ENCODE results near the gene ZBED3. TPM values are rescaled to one million over a fixed set of nuclear protein-coding genes. Genes with fewer than 3 reads are reported as not detected.

ZBED3 gene
- polyA plus RNA-seq, 3 donors, result 31.6 to 36.5 (median 35.2) TPM

DNA sequence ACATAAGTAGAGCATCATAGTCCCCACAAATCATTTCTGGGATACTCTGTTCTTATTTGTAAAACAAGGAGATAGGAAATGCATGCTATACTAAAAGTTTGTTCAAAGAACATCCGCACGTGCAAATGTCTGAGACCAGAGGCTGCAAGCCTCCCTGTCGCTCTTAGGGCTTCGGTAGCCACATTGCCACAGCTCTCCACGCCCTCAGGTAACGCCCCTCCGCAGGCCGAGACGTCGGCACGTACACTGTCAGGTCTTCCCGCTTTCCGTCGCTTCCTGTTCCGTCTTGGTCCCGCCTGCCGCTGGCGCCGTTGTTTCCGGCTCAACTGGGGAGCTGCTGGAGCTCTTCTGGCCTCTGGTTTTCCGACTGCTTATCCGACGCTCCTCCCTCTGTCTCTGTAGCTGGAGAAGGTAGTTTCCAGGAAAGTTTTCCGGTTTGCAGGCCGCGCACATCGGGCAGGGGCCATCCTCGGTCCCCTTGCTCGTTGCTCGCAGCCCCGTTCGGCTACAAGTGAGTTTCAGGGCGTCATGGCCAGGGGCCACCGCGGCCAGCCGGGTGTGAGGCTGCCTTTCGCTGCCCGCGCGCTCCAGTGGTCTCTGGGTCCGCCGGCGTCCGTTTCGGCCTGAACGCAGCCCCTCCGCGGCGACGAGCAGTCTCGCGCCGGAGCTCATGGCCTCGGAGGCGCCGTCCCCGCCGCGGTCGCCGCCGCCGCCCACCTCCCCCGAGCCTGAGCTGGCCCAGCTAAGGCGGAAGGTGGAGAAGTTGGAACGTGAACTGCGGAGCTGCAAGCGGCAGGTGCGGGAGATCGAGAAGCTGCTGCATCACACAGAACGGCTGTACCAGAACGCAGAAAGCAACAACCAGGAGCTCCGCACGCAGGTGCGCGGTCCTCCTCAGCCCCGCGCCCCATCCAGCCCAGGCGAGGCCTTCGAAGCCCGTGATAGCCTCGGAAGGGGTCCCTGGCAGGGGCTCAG is 56.7 kb downstream of the ZBED3 start, which contains the start of gene AGGF1:
TSS of gene AGGF1 (plus strand) at position 308 of the 975 bp plus-strand sequence. CDS start at position 671, 363 bp downstream.
- peak; percentile 78 to 94 (median 87) for DNase-seq (ENCODE audit: extremely low read depth in 1 of 11, low read depth in 9 of 11, low spot score in 4 of 11)

DNA sequence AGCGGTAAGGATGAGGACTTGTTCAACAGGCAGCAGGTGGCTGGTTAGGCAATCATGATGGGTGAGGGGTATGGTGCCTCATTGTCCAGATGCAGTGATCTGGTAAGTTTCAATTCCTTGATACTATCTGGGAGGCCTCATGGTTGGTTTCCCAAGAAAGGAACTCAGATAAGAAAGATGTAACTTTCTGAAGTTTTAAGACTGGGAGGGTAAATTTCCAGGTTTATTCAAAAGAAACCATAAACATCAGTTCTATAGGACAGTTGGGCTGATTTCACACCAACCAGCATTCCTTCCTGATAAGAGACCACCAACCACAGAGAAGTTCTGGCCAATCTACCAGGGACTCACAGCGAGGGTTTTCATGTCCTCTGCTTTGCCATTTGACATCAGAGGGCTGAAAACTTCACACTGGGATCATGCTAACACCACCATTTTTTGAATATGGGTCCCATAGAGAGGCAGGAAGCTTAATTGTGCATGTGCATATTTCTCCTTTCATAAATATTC is 57.7 kb downstream of the ZBED3 start:
- no peak for DNase-seq (ENCODE audit: extremely low read depth in 1 of 11, low read depth in 9 of 11, low spot score in 4 of 11)

DNA sequence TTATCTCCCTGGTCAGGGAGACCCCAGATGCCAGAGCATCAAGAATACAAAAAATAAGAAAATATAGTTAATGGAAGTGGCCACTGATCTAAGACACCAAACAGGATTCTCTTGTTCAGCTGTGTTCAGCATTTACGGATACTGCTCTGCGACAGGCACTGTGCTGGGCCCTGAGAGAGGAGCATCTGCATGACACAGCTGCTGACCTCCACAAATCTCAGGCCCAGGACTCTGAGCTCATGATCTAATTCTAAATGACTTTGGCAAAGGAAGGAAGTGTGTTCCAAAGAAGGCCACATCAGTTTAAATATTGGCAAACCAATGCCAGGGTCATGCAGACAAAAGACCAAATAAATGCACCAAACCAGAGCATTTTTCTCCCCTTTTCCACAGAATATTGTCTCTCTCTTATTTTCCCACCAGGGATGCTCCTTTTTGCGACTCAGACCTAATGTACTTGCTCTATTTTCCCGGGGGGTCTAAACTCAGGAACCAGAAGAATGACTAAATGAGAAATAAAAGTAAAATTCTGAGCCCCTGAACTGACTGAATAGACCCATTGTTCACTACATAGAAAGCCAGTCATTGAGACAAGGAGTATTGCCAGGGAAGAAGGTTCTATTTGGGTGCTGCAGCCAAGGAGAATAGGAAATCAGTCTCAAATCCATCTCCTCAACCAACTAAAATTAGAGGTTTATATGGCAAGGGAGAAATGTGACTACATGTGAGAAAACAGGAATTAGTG is 58.3 kb downstream of the ZBED3 start:
- DNase-seq (ENCODE audit: extremely low read depth in 1 of 11, low read depth in 9 of 11, low spot score in 4 of 11), result no peak

DNA sequence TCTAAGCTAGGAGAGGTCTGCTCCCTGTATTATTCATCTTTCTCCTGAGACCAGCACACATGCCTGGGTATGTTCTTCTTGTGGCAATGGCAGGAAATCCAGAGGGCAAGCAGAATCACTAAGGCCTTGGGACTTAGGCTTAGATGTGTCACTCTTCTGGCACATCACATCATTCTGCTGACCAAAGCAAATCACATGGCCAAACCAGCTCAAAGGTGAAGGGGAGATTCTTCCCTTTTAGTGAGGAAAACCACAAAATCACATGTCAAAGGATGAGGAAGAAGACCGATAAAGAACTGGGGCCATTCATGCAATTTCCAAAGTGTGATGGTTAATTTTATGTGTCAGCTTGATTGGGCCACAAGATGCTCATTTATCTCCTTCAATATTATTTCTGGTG is 62.6 kb downstream of the ZBED3 start:
- no peak for DNase-seq (ENCODE audit: extremely low read depth in 1 of 11, low read depth in 9 of 11, low spot score in 4 of 11)

GRCh38 chr5:77022511-77023417 is 64.3 kb downstream of the ZBED3 start:
- DNase-seq (ENCODE audit: extremely low read depth in 1 of 11, low read depth in 9 of 11, low spot score in 4 of 11), result peak in 6 of 11 donors; percentile 4 to 35 (median 16)

Other genes starting within 250 kb of the ZBED3 start
- under 1 TPM; 0.20 to 0.30 (median 0.22) TPM for gene S100Z, start 237.3 kb downstream of the ZBED3 start, polyA plus RNA-seq (ENCODE audit: insufficient read length in 3 of 3)
- 10 to 100 TPM; 19.9 to 26.6 (median 21.8) TPM for gene CRHBP, start 134.2 kb downstream of the ZBED3 start, polyA plus RNA-seq (ENCODE audit: insufficient read length in 3 of 3)
- 10 to 100 TPM; 29.1 to 34.4 (median 29.4) TPM for gene AGGF1, start 56.9 kb downstream of the ZBED3 start, polyA plus RNA-seq (ENCODE audit: insufficient read length in 3 of 3)
- gene PDE8B, start 123.4 kb upstream of the ZBED3 start, polyA plus RNA-seq (ENCODE audit: insufficient read length in 3 of 3), result 1 to 10 TPM; 4.7 to 7.8 (median 4.7) TPM